NCI-H2029 treated with DMSO at 0.1 percent for 48 hours (cell line): ENCODE data around the gene AQP11.

Experiments used
- DNase-seq: peaks from one replicate; lab custom pipeline; 2025; lab: John Stamatoyannopoulos, UW

The AQP11 gene

GRCh38 chr11:77658213-77659013 is 68.7 kb downstream of the AQP11 start:
- DNase-seq: no peak
